GM23248 (cell line): ENCODE data around the gene LYVE1. TPM values are rescaled to one million over a fixed set of nuclear protein-coding genes. Genes with fewer than 3 reads are reported as not detected.

ENCODE experiments used
- DNase-seq: peaks from one replicate; pipeline ENCODE4 v3.0.0-alpha.2; 2015
- H2AFZ ChIP-seq: fragments of 200-600 bp; sonication (generic); 2 replicates; pipeline ENCODE4 v1.6.1; 2016; ENCODE audit warnings: antibody characterized with exemption
- H3F3A ChIP-seq: fragments of 200-600 bp; sonication (generic); 2 replicates; pipeline ENCODE4 v1.6.1; 2016; ENCODE audit warnings: mild to moderate bottlenecking, antibody characterized with exemption, mixed run types; ENCODE audit not compliant: insufficient read depth
- H3K27ac ChIP-seq: fragments of 200-600 bp; sonication (generic); 2 replicates; pipeline ENCODE4 v1.5.1; 2016; ENCODE audit warnings: mild to moderate bottlenecking
- H3K27me3 ChIP-seq: fragments of 200-600 bp; sonication (generic); replicated peaks from 2 replicates; pipeline ENCODE4 v1.6.1; 2016; ENCODE audit warnings: mild to moderate bottlenecking; ENCODE audit not compliant: insufficient read depth
- H3K36me3 ChIP-seq: fragments of 200-600 bp; sonication (generic); 2 replicates; pipeline ENCODE4 v1.6.1; 2016; ENCODE audit warnings: low read depth, mild to moderate bottlenecking
- H3K4me1 ChIP-seq: fragments of 200-600 bp; sonication (generic); 2 replicates; pipeline ENCODE4 v1.6.1; 2016; ENCODE audit warnings: mild to moderate bottlenecking; ENCODE audit not compliant: insufficient read depth
- H3K4me2 ChIP-seq: fragments of 200-600 bp; sonication (generic); one replicate; pipeline ENCODE4 v1.6.1; 2016; ENCODE audit warnings: mild to moderate bottlenecking; ENCODE audit not compliant: unreplicated experiment
- H3K4me3 ChIP-seq: fragments of 200-600 bp; sonication (generic); 2 replicates; pipeline ENCODE4 v1.5.1; 2016; ENCODE audit warnings: mild to moderate bottlenecking
- H3K79me2 ChIP-seq: fragments of 200-600 bp; sonication (generic); 2 replicates; pipeline ENCODE4 v1.6.1; 2016; ENCODE audit warnings: mild to moderate bottlenecking; ENCODE audit not compliant: insufficient read depth
- H3K9ac ChIP-seq: fragments of 200-600 bp; sonication (generic); 2 replicates; pipeline ENCODE4 v1.6.1; 2016; ENCODE audit warnings: mild to moderate bottlenecking
- H3K9me2 ChIP-seq: fragments of 200-600 bp; sonication (generic); 2 replicates; pipeline ENCODE4 v1.6.1; 2016; ENCODE audit warnings: mixed run types, mild to moderate bottlenecking, moderate library complexity; ENCODE audit not compliant: insufficient read depth
- H3K9me3 ChIP-seq: fragments of 200-600 bp; sonication (generic); one replicate; pipeline ENCODE4 v1.6.1; 2017; ENCODE audit warnings: low read depth
- H4K20me1 ChIP-seq: fragments of 200-600 bp; sonication (generic); 2 replicates; pipeline ENCODE4 v1.6.0; 2016; ENCODE audit not compliant: insufficient read depth
- EZH2 ChIP-seq: fragments of 200-600 bp; sonication (generic); IDR thresholded peaks from 2 replicates; pipeline ENCODE4 v1.6.1; 2018; ENCODE audit warnings: antibody characterized with exemption, mild to moderate bottlenecking; ENCODE audit not compliant: insufficient read depth, poor library complexity, severe bottlenecking
- EZH2phosphoT487 ChIP-seq: fragments of 200-600 bp; sonication (generic); IDR thresholded peaks from 2 replicates; pipeline ENCODE4 v1.6.1; 2018; ENCODE audit warnings: antibody characterized with exemption, moderate library complexity, mild to moderate bottlenecking, low read depth; ENCODE audit not compliant: insufficient read depth
- WGBS, 2 experiments: methylation state at CpG; one replicate each; pipeline ENCODE4 v1.1.6; 2015 to 2017; ENCODE audit warnings: low lambda C conversion rate in 2 of 2, low coverage in 1 of 2; ENCODE audit errors: missing lambda C conversion rate in 2 of 2; 5-methylcytosine and 5-hydroxymethylcytosine counted together
- in situ Hi-C: fragments of 300-500 bp; cut with MboI; formaldehyde crosslinking; loops from 2 replicates; pipeline ENCODE4 v1.15.0; 2020
- polyA plus RNA-seq: library from polyadenylated mRNA; unstranded; fragments of >200 nt; fragmentation: Nextera tagmentation; extraction: Ambion mirVana; gene quantifications from 2 replicates; pipeline ENCODE4 v1.2.1, GENCODE V29; 2016
- total RNA-seq: library from RNA; depleted of rRNA; stranded (reverse); fragments of >200 nt; shearing (Covaris generic); gene quantifications from 2 replicates; pipeline ENCODE4 v1.2.3, GENCODE V29; 2014

Gene LYVE1
- total and polyA plus RNA-seq, 2 experiments from 2014 or later = not detected

- H4K20me1 ChIP-seq = no peaks in the 10 kb centered on the region
- H3K9me3 ChIP-seq = no peaks in the 10 kb centered on the region
- no peak overlapping the region for H3K4me2 ChIP-seq
- DNase-seq = no peak
- no peaks in the 10 kb centered on the region for H3K9me2 ChIP-seq
- no peak for TF ChIP-seq EZH2phosphoT487
- no peak for TF ChIP-seq EZH2
- no peak overlapping the region for H2AFZ ChIP-seq
- WGBS, 2 experiments = 63 to 71% methylated on average over 7 of the region's 7 CpGs
- no peaks in the 10 kb centered on the region for H3K36me3 ChIP-seq
- no peak overlapping the region for H3K4me3 ChIP-seq
- no peak overlapping the region for H3K9ac ChIP-seq
- in situ Hi-C loops = no loop called here
- H3K27me3 ChIP-seq = no peaks in the 10 kb centered on the region
- peaks cover 8% of the 10 kb centered on the region for H3K4me1 ChIP-seq
- peaks cover 8% of the 10 kb centered on the region for H3K79me2 ChIP-seq
- H3K27ac ChIP-seq = no peak overlapping the region
- H3F3A ChIP-seq = 0 out of 2 replicates have a peak, but pooled peaks cover 5% of the 10 kb centered on the region
Observed at GRCh38 chr11:10544491-10545465, 23.7 kb downstream of the LYVE1 start.

GRCh38 chr11:10543782-10544181 lies 24.7 kb downstream of the LYVE1 start:
- Histone ChIP-seq H3K9ac (no peak overlapping the region), H3K4me1 (peaks cover 16% of the 10 kb centered on the region), H3F3A (0 out of 2 replicates have a peak, but pooled peaks cover 5% of the 10 kb centered on the region), H4K20me1 (no peaks in the 10 kb centered on the region), H3K4me2 (no peak overlapping the region), H3K27me3 (no peaks in the 10 kb centered on the region), H3K36me3 (no peaks in the 10 kb centered on the region), H3K9me2 (no peaks in the 10 kb centered on the region), H3K79me2 (peaks cover 18% of the 10 kb centered on the region), H3K4me3 (no peak overlapping the region), H3K9me3 (no peaks in the 10 kb centered on the region), H3K27ac (no peak overlapping the region), H2AFZ (no peak overlapping the region)
- TF ChIP-seq EZH2 (no peak), EZH2phosphoT487 (no peak)
- WGBS, 2 experiments = 86 to 89% methylated on average over 14 of the region's 14 CpGs
- no peak for DNase-seq
- in situ Hi-C loops = no loop called here

GRCh38 chr11:10542776-10543175 lies 25.7 kb downstream of the LYVE1 start:
- Histone ChIP-seq H3K9ac (no peak overlapping the region), H4K20me1 (no peaks in the 10 kb centered on the region; the same call in 1 of the 2 replicates), H3K27me3 (no peaks in the 10 kb centered on the region), H3K9me3 (no peaks in the 10 kb centered on the region), H3F3A (0 out of 2 replicates have a peak, but pooled peaks cover 5% of the 10 kb centered on the region), H3K9me2 (no peaks in the 10 kb centered on the region), H3K4me3 (no peak overlapping the region), H3K4me1 (peaks cover 21% of the 10 kb centered on the region), H3K36me3 (no peaks in the 10 kb centered on the region), H3K27ac (no peak overlapping the region), H3K79me2 (peaks cover 28% of the 10 kb centered on the region), H2AFZ (no peak overlapping the region), H3K4me2 (no peak overlapping the region)
- in situ Hi-C loops = no loop called here
- WGBS, 2 experiments = 94 to 96% methylated on average over 3 of the region's 3 CpGs
- TF ChIP-seq EZH2 = no peak
- no peak for TF ChIP-seq EZH2phosphoT487
- DNase-seq = no peak

- in situ Hi-C loops = no loop called here
- 0 out of 2 replicates have a peak, but pooled peaks cover 5% of the 10 kb centered on the region for H3F3A ChIP-seq
- no peaks in the 10 kb centered on the region; the same call in 1 of the 2 replicates for H4K20me1 ChIP-seq
- TF ChIP-seq EZH2phosphoT487 (no peak), EZH2 (no peak)
- peaks cover 40% of the 10 kb centered on the region for H3K79me2 ChIP-seq
- H3K4me1 ChIP-seq = peaks cover 21% of the 10 kb centered on the region
- H3K27ac ChIP-seq = peak overlapping the region; percentile 72
- no peaks in the 10 kb centered on the region for H3K27me3 ChIP-seq
- peak overlapping the region; percentile 88 for H3K9ac ChIP-seq
- no peaks in the 10 kb centered on the region for H3K36me3 ChIP-seq
- H3K9me2 ChIP-seq = no peaks in the 10 kb centered on the region
- 14 to 16% methylated on average over 5 of the region's 5 CpGs for WGBS, 2 experiments
- H2AFZ ChIP-seq = peak overlapping the region; percentile 90
- peak overlapping the region; percentile 92 for H3K4me3 ChIP-seq
- no peaks in the 10 kb centered on the region for H3K9me3 ChIP-seq
- DNase-seq = peak; percentile 17
- peak overlapping the region; percentile 72 for H3K4me2 ChIP-seq
Observed at GRCh38 chr11:10541561-10541930, 26.9 kb downstream of the LYVE1 start.
